Lung microvascular endothelial cell (primary cell): ENCODE measurements around the gene CDK5. TPM values are rescaled to one million over a fixed set of nuclear protein-coding genes. Genes with fewer than 3 reads are reported as not detected.

Source experiments
- DNase-seq, 2 donors: peaks; one replicate each; pipeline versions ENCODE4 v3.0.0 to v3.0.0-alpha.2; 2010; ENCODE audit warnings: low read depth in 2 of 2
- total RNA-seq: library from RNA; depleted of rRNA; stranded (reverse); fragments of >200 nt; gene quantifications from 2 replicates; pipeline ENCODE4 v1.2.1, GENCODE V29; 2014

CDK5 gene
- total RNA-seq, 1 donor from 2014 or later: 15.9 TPM

DNA sequence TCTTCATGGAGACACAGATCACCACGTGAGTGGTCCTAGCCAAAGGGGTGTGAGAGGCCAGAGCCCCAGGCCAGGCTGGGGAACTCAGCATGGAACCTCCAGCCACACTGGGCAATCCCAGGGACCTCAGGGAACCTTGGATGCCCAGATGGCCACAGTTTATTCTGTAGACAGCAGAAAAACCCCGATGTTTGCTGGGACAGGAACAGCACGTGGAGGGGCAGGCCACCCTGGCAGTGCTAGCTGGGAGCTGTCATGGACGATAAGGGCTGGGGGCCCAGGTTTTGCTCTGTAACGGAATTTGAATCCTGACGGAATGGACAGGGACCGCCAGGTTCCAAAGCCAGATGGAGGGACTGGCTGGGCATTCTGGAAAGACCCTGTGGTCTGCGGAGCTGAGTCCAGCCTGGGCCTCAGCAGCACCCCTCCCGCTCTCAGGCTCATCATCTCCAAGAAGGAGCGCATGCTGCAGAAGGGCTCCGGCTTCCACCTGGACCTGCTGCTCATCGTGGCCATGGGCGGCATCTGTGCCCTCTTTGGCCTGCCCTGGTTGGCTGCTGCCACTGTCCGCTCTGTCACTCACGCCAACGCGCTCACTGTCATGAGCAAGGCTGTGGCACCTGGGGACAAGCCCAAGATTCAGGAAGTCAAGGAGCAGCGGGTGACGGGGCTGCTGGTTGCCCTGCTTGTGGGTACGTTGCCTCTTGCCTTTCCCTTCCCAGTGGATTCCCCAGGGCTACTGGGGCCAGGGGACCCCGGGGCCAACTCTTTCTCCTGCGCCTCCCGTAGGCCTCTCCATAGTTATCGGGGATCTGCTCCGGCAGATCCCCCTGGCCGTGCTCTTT, 17.3 kb upstream of the CDK5 start:
- DNase-seq: no peak

- DNase-seq: no peak
Observed at GRCh38 chr7:151073990-151074389, 16.3 kb upstream of the CDK5 start.

DNA sequence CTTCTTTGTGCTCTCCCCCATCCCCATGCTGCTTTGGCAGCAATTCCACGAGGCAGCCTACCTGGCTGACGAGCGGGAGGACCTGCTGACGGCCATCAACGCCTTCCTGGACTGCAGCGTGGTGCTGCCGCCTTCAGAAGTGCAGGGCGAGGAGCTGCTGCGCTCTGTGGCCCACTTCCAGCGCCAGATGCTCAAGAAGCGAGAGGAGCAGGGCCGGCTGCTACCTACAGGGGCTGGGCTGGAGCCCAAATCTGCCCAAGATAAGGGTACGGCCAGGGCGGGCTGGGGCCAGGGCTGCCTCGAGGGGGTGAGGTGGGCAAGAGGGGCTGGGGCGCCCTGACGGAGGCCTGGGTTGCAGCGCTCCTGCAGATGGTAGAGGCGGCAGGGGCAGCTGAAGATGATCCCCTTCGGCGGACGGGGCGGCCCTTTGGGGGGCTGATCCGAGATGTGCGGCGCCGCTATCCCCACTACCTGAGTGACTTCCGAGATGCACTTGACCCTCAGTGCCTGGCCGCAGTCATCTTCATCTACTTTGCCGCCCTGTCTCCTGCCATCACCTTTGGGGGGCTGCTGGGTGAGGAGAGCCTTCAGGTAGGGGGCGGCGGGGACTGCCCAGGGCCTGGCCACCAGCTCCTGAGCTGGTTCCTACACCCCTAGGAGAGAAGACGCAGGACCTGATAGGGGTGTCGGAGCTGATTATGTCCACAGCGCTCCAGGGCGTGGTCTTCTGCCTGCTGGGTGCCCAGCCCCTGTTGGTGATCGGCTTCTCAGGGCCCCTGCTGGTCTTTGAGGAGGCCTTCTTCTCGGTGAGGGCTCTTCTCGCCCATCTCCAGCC, 13.6 kb upstream of the CDK5 start:
- no peak for DNase-seq

DNA sequence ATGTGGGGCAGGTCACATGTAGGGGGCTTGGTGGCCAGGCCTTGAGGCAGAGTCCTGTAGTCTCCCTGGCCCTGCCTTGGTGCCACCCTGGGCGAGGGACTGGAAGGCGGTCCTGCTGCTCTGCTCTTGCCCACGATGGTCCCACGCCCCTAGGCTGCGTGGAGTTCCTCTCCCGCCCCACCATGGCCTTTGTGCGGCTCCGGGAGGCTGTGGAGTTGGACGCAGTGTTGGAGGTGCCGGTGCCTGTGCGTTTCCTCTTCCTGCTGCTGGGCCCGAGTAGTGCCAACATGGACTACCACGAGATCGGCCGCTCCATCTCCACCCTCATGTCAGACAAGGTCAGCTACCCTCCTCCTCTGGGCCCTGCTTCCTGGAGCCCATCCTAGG, 12.9 kb upstream of the CDK5 start:
- no peak for DNase-seq

DNA sequence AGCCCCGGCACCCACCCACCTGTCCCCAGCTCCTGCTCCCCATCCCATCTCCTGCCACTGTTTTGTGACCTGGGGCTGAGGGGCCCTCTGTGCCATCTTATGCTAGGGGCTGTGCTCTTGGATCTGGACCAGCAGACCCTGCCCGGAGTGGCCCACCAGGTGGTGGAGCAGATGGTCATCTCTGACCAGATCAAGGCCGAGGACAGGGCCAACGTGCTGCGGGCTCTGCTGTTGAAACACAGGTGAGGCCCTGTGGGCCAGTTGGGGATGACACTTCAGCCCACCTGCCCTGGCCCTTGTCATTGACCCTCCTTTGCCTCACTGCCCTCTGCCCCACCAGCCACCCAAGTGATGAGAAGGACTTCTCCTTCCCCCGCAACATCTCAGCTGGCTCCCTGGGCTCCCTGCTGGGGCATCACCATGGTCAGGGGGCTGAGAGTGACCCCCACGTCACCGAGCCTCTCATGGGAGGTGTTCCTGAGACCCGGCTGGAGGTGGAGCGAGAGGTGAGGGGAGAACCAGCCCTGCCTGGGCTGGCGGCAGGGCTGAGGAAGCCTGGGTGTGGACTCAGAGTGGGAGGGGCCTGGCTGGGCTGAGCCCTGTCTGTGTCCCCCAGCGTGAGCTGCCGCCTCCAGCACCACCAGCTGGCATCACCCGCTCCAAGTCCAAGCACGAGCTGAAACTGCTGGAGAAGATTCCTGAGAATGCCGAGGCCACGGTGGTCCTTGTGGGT, 12.3 kb upstream of the CDK5 start:
- DNase-seq: no peak

- DNase-seq: no peak
Observed at GRCh38 chr7:151068069-151068773, 10.5 kb upstream of the CDK5 start.

DNA sequence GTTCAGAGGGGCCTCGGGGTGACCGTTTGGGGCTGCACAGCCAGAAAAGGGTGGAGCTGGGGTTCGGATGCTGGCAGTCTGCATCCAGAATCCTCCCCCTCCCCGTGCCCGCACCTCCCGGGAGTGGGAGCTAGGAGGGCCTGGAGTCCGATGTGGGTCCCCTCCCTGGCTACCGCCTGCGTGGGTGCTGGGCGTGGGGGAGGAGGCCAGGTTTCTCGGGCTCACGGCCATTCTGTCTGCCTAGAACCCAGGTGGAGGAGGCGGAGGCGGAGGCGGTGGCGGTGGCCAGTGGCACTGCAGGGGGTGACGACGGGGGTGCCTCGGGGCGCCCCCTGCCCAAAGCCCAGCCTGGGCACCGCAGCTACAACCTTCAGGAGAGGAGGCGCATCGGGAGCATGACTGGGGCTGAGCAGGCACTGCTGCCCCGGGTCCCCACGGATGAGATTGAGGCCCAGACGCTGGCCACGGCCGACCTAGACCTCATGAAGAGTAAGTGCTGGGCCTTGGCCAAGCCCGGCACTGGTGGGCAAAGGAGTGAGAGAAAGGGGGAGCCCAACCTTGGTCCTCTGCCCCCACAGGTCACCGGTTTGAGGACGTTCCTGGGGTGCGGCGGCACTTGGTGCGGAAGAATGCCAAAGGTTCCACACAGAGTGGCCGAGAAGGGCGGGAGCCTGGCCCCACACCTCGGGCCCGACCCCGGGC, 8.7 kb upstream of the CDK5 start:
- no peak for DNase-seq

DNA sequence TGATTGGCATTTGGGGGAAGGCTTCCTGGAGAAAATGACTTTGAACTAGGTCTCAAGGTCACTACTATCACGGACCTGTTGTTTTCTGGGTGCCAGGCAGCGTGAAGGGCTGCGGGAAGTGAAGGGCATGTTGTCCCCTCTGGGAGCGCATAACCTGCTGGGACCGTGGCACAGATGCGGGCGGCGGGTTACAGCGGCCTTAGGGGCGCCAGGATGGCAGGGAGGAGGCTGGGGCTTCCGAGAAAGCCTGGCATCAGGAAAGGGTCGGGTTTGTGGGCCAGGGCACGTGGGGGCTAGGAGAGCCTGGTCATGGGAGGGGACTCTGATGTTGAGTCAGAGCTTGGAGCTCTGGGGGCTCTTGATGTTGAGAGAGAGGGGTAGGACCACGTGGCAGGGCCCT, 7.8 kb upstream of the CDK5 start:
- DNase-seq: no peak

- DNase-seq: no peak
Observed at GRCh38 chr7:151064993-151065392, 7.3 kb upstream of the CDK5 start.

- no peak for DNase-seq
Observed at GRCh38 chr7:151064454-151064853, 6.8 kb upstream of the CDK5 start.

DNA sequence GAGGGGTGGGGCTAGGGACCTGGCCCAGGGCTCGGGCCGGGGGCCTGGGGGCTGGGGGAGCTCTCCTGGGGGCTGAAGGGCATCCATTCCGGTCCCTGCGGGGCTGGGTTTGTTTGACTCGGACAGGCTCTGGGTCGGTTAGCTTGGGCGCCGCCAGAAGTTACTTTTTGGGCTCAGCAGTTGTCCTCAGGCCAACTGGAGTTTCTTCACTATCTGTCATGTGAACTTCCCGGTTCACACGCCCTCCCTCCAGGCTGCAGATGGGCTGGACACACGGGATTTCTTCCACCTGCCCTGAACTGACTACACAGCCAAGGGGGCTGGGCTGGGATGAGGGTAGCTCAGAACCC, 5.5 kb upstream of the CDK5 start:
- DNase-seq: no peak

GRCh38 chr7:151062399-151063211, 4.9 kb upstream of the CDK5 start:
- DNase-seq: no peak

GRCh38 chr7:151062111-151062398, 4.4 kb upstream of the CDK5 start:
- no peak for DNase-seq

DNA sequence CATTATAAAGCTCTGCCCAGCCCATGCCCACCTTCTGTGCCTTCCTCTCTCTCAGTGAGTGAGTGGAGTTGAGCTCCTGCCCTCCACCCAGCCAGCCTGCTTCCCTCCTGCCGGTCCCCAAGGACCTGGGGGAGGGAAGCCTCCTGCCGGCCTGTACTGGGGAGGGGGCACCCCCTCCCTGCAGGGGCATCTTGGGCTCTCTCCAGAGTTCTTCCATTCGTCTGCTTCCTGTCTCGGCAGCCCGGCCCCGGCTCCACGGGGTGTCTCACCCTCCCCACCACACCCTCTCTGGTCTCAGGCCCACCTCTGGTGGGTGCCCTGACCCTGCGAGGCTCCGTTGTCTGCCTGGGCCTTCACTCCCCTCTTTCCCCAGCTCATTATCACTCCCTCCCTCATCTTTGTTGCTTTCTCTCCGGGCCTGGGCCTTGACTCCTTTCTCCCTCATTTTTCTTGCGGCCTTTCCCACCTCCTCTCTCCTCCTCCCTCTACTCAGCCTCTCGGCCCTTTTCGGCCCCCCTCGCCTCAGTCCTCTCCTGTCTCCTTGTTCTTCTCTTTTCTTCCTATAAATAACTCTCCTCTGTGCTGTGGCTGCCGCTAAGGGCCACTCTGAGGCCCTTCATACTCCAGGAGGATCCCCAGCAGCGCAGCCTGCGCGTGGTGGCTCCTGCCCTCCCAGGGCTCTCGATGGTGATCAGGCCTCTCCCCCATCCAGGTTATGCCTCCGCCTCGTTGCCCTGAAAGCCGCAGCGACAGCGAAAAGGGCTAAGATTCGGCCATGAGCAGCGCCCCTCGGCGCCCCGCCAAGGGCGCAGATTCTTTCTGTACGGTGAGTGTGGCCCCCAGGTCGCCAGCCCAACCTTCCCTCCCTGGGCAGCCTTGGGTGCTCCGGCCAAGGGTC, 3.8 kb upstream of the CDK5 start:
- no peak for DNase-seq

DNA sequence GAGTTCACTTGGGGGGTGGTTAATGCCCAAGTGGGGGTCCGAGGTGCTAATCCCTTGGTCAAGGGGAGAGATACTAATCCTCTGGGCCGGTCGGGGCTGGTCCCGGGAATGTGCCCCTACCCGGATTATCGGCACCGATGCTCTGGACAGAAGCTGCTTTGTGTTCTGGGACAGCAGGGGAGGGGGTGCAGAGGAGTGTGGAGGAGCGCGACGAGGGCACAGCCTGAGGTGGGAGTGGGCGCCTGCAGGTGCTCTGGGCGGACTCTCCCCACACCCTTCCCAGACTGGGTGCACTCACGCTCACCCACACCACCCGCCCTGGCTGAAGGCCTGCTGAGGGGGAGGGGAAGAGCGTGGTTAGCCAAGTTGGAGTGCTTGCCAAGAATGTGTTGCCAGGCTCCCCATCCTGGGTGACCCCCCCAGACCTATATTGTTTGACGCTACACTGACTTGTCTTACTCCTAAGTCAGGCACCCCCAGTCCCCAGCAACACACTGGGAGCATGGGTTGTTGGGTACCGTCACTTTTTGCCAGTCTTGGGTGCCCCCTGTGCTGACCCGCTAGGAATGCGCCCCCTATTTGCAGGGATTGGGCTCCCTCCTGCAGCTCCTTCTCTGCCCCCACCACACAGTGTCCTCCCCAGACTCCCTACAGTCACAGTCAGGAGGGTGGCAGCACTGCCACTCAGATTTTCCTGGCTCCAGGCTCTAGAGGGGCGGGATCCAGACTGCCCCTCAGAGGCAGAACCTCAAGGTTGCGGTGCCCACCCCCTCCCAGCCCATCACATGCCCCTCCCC, 2.9 kb upstream of the CDK5 start:
- peak; percentile 40 to 43 for DNase-seq

DNA sequence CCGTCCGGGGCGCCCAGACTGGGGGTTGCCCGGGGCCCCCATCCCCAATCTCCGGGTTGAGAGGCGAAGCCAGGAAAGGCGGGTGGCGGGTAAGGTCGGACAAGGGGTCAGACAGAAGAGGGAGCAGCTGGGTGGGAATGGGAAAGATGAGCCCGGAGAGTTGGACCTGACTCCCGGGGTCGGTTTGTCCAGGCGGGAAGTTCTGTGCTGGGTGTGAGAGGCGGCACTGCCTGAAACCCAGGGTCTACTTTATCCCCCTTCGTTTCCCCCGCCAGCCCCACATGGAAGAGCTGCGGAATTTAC, 2.4 kb upstream of the CDK5 start:
- DNase-seq: no peak

DNA sequence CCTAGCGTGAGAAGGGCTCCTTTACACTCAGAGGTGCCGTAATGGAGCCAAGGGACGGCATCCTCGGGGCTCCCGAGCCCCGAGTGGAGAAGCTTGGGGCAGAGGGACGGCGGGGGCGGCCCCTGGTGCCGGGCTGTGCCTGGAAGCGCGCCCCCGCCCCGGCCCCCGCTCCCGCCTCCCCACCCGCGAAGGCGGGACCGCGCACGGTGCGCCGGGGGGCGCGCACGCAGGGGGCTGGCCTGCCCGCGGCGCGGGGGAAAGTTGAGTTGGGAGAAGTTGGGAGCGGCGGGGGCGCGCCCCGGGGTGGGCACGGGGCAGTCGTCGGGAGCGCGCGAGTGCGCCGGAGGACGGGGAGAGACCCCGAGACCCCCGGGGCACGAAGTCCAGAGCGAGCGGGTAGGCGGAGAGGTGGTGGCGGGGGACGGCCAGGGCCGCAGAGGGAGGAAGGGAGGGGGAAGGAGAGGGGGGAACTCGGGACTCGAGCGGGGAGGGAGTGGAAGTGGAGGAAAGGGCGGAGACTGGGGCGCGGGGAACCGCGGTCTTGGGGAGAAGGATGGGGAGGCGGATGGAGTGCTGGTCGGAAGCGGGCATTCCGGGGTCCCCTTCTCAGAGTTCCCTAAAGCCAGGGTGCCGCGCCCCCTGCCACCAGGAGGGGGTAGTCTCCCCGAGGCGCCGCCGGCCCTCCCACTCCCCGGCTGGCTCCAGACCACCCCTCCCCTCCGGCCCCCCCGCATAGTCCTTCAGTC, 1.8 kb upstream of the CDK5 start, which contains the start of gene SLC4A2:
TSS of gene SLC4A2 (plus strand) at position 223 of the 746 bp plus-strand sequence. CDS start 2,399 bp downstream, outside the sequence.
- DNase-seq: peak; percentile 79 to 85
